Central memory CD8-positive, alpha-beta T cell (primary cell): Measurements from ENCODE around the gene NDUFS6.
"Not testable (repeated sequence)": the region's sequence is repeated elsewhere in the genome, so short reads cannot be mapped to it uniquely, and the experiment has no call there.

Experiments used
- ATAC-seq: fragments of 150-1000 bp; cut with Tn5 transposase; replicated peaks from 2 replicates; pipeline ENCODE4 v1.10.0; 2022; ENCODE audit warnings: mild to moderate bottlenecking, moderate FRiP score, moderate number of reproducible peaks; ENCODE audit not compliant: poor library complexity, severe bottlenecking; ENCODE audit errors: extremely low read depth
- DNase-seq, 2 donors: peaks; one replicate each; pipeline ENCODE4 v3.0.0; 2021; ENCODE audit warnings: low spot score in 2 of 2
- H3K27ac Mint-ChIP-seq: one replicate; pipeline ENCODE4 v1.8.0; 2022; ENCODE audit warnings: low read depth, mild to moderate bottlenecking, moderate library complexity, mixed read lengths
- H3K27me3 Mint-ChIP-seq: one replicate; pipeline ENCODE4 v1.8.0; 2022; ENCODE audit warnings: mixed read lengths
- H3K36me3 Mint-ChIP-seq: one replicate; pipeline ENCODE4 v1.8.0; 2022; ENCODE audit warnings: mild to moderate bottlenecking, moderate library complexity, mixed read lengths; ENCODE audit not compliant: insufficient read depth
- H3K4me1 Mint-ChIP-seq: one replicate; pipeline ENCODE4 v1.8.0; 2022; ENCODE audit warnings: mixed read lengths
- H3K4me3 Mint-ChIP-seq: one replicate; pipeline ENCODE4 v1.8.0; 2022; ENCODE audit warnings: mild to moderate bottlenecking, moderate library complexity, mixed read lengths
- H3K9me3 Mint-ChIP-seq: one replicate; pipeline ENCODE4 v1.8.0; 2022; ENCODE audit warnings: mixed read lengths

NDUFS6 gene

DNA sequence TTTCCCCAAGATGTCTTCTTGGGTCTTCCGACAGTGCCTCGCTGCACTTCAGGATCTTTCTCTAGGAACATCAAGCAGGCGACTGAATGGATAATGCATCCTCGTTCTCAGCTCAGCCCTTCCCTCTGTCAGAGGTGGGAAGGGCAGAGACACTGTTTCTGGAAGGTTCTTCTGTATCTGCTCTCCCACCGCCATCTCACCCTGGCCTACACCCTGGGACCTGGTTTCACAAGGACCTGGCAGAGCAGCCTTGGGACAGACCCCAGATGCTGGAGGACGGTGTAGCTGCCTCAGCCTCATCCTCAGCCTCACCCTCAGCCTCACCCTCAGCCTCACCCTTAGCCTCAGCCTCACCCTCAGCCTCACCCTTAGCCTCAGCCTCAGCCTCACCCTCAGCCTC, 20.1 kb upstream of the NDUFS6 start:
- DNase-seq, result no peak
- Mint-ChIP-seq H3K9me3 (no peaks in the 10 kb centered on the region), H3K4me1 (peaks cover 9% of the 10 kb centered on the region), H3K27ac (no peak overlapping the region), H3K36me3 (peaks cover 2% of the 10 kb centered on the region), H3K27me3 (peaks cover 23% of the 10 kb centered on the region), H3K4me3 (no peak overlapping the region)
- no peak for ATAC-seq

DNA sequence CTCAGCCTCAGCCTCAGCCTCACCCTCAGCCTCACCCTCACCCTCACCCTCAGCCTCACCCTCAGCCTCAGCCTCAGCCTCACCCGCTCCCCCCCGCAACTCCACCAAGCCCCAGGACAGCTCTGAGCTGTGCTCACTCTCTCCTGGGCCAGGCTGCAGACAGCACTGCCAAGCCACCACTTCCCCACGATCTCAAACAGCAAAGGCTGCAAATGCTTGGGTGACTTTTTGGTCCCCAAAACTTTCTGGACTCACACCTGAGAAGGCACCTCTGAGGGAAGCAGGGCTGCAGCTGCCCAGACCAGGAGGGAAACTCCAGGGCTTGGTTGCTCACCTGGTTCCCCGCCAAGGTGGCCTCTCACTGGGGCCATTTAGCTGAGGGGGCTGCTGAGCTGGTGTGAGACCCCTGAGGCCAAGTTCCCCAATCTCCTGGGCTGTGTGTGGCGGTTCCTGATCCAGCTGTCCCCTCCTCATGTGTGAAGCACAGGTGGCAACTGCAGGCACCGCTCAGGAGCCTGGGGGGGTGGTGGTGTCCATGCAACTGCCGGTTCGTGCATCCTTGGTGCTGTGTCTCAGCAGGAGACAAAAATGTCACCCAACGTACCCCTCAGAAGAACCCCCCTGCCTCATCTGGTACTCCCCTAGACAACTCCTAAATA, 19.4 kb upstream of the NDUFS6 start:
- H3K27me3 Mint-ChIP-seq, result peaks cover 23% of the 10 kb centered on the region
- DNase-seq (no peak), ATAC-seq (no peak)
- H3K4me1 Mint-ChIP-seq, result peaks cover 9% of the 10 kb centered on the region
- H3K36me3 Mint-ChIP-seq, result peaks cover 2% of the 10 kb centered on the region
- H3K4me3 Mint-ChIP-seq, result no peak overlapping the region
- H3K9me3 Mint-ChIP-seq, result no peaks in the 10 kb centered on the region
- no peak overlapping the region for H3K27ac Mint-ChIP-seq

DNA sequence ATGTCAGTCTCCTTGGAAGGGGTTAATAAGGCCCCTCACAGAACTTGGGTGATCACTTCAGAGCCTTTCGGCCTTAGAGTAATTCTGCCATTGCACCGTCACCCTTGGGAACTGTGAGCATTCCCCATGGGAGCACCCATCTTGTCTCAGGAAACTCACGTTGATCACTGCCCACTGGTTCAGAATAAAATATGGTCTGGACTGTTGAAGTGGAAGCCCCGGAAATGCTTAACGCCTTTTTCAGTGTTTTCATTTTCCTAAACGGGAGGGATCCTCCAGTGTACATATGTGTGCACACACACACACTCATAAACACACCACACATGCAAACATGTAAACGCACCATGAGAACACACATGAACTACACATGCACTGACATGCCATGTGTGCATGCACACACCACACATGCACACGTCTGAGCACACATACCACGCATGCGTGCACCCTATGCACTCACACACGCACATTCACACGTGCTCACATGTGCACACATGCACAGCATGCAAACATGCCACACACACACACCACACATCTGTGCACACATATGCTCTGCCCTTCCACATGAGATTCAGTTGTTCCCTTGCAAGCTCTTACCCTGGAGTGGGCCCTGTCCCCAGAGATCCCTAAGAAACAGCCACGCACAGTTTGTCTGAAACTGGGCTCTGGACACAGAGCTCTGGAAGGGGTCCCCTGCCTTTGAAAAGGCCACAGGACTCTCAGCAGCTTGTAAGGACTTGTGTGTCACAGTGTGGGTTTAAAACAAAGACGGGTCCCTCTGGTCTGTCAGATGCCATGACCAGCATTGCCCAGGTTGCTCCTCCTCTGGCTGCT, 18.6 kb upstream of the NDUFS6 start:
- peaks cover 17% of the 10 kb centered on the region for H3K27me3 Mint-ChIP-seq
- H3K36me3 Mint-ChIP-seq, result peaks cover 2% of the 10 kb centered on the region
- no peak for ATAC-seq
- no peaks in the 10 kb centered on the region for H3K9me3 Mint-ChIP-seq
- DNase-seq, result no peak
- no peak overlapping the region for H3K27ac Mint-ChIP-seq
- H3K4me3 Mint-ChIP-seq, result no peak overlapping the region
- H3K4me1 Mint-ChIP-seq, result peaks cover 9% of the 10 kb centered on the region

DNA sequence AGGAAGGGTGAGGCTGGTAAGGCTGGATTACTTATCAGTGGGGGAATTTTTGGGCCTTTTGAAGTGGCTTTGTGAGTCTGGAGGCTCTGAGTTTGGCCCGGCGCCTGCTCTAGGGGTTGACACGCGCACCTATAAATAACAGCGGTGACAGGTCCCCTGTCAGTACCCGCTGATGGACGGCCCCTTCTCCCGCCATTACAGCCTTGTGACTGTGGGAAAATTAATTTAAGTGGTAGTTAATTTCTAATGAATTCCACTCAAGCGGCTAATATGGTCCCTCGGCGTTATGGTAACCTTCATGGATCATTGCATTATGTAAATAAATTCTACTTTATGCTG, 18.0 kb upstream of the NDUFS6 start:
- Mint-ChIP-seq H3K4me3 (no peak overlapping the region), H3K9me3 (no peaks in the 10 kb centered on the region), H3K27me3 (peaks cover 13% of the 10 kb centered on the region), H3K36me3 (peaks cover 2% of the 10 kb centered on the region), H3K4me1 (peaks cover 9% of the 10 kb centered on the region), H3K27ac (no peak overlapping the region)
- DNase-seq (no peak), ATAC-seq (no peak)

DNA sequence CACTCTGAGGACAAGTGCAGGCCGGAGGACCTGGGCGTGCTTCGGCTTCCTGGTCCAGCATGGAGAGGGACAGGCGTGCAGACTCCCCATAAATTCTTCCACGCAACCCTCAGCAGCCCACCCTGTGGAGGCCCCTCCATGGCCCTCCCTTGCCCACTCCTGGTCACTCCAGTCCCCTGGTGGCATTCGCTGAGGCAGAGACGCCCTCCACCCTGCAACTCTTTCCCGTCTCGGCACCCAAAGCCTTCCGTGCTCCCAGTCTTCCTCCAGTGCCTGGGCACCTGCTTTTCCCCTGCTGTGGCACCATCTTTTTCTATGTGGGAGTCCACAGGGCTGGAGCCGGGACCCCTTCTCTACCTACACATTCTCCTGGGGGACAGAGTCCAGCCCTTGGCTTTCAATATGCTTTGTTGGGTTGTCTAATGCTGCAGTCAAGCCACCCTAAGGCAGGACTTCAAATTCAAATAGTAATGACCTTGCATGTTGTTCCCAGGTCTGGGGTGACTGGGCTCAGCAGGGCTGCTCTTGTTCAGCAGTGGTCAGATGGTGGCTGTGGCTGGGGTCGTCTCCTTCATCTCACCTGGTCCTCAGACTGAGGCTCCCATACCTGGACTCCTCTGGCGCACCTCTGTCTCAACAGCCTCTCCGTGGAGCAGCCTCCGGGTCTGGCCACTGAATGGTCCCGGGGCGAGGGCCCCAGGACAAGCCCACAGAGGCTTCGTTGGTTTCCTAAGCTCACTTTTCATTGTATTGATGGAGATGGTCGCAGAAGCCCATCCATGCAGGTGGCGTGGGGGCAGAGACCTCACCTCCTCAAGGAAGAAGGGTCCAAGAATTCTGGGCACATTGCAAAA, 16.8 kb upstream of the NDUFS6 start:
- no peak for DNase-seq
- no peak for ATAC-seq
- Mint-ChIP-seq H3K4me1 (peaks cover 9% of the 10 kb centered on the region), H3K9me3 (no peaks in the 10 kb centered on the region), H3K27me3 (peaks cover 13% of the 10 kb centered on the region), H3K4me3 (no peak overlapping the region), H3K27ac (peak overlapping the region; percentile 24), H3K36me3 (no peaks in the 10 kb centered on the region)

DNA sequence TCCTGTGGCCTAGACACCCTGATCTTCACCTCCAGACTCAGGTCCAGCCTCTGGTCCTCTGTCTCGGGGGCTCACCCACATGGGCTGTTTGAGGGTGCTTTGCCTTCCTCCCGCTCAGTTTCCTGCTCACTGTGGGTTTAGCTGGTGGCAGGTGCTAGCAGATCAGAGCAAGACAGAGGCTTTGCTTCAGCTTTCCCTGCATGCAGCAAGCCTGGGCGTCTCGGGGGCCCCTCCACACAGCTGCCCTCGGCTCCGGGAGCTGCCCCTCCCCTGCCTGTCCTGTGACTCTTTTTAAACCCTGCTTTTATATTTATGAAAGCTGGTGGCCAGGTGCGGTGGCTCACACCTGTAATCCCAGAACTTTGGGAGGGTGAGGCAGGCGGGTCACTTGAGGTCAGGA, 16.1 kb upstream of the NDUFS6 start:
- H3K4me3 Mint-ChIP-seq, result no peak overlapping the region
- H3K27me3 Mint-ChIP-seq, result peaks cover 13% of the 10 kb centered on the region
- no peak for ATAC-seq
- peaks cover 9% of the 10 kb centered on the region for H3K4me1 Mint-ChIP-seq
- DNase-seq, result no peak
- H3K36me3 Mint-ChIP-seq, result no peaks in the 10 kb centered on the region
- no peaks in the 10 kb centered on the region for H3K9me3 Mint-ChIP-seq
- no peak overlapping the region for H3K27ac Mint-ChIP-seq

DNA sequence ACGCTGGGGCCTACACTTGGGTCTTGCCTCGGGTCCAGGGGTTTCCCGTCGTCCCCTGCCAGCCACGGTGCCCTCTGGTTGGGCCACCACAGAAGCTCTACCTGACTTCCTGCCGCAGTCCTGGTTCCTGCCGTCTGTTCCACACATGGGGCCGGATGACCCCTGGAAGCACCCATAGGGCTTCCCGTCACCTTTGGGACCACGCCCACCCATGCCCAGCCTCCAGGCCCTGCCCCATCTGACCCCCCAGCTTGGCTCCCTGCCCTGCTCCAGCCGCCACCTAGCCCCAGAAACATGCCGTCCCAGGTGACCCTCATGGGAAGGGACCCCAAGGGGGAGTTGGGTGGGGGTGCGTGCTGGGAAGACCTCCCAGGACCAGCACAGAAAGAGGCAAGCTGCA, 15.2 kb upstream of the NDUFS6 start:
- H3K27ac Mint-ChIP-seq, result no peak overlapping the region
- H3K36me3 Mint-ChIP-seq, result no peaks in the 10 kb centered on the region
- H3K9me3 Mint-ChIP-seq, result no peaks in the 10 kb centered on the region
- DNase-seq (no peak), ATAC-seq (no peak)
- peaks cover 9% of the 10 kb centered on the region for H3K4me1 Mint-ChIP-seq
- H3K27me3 Mint-ChIP-seq, result peaks cover 13% of the 10 kb centered on the region
- H3K4me3 Mint-ChIP-seq, result no peak overlapping the region

DNA sequence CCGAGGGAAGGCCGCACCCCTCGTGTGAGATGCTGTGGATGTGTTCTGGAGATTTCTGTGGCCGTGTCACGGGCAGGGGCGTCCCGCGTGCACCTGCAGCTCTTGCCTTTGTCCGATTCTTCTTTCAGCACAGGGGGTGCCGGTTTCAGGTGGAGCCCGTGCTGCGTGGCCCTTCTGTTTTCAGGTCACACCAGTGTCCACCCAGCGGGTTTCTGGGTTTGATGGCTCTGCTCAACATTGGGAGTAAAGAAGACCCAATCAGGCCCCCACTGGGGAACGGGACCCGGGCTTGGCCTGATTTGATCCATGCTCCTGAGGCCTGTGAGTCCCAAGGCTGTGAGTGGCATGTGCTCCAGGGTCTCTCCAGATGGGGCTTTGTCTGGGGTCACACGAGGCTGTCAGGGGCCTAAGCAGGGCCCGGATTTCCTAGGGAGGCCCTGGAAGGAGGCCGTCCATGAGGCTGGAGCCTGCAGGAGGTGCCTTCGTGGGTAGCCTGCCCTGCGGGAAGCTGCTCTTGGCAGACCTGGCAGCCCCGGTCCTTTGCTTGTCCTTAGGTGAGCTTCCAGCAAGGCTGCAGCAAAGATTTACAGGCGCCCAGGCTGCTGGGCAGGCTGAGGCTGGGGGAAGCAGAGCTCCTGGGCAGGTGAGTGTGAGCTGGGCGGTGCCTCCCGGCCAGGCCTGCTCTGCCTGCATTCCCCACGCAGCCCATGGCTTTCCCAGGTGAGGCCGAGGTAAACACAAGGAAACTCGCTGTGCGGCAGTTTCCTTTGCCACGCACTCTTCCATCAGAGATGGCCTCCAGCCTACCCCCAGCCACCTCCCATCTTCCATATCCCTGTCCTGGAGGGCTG, 14.4 kb upstream of the NDUFS6 start:
- DNase-seq (no peak), ATAC-seq (no peak)
- no peaks in the 10 kb centered on the region for H3K36me3 Mint-ChIP-seq
- H3K4me3 Mint-ChIP-seq, result no peak overlapping the region
- H3K9me3 Mint-ChIP-seq, result no peaks in the 10 kb centered on the region
- no peak overlapping the region for H3K27ac Mint-ChIP-seq
- peaks cover 13% of the 10 kb centered on the region for H3K27me3 Mint-ChIP-seq
- peaks cover 10% of the 10 kb centered on the region for H3K4me1 Mint-ChIP-seq

DNA sequence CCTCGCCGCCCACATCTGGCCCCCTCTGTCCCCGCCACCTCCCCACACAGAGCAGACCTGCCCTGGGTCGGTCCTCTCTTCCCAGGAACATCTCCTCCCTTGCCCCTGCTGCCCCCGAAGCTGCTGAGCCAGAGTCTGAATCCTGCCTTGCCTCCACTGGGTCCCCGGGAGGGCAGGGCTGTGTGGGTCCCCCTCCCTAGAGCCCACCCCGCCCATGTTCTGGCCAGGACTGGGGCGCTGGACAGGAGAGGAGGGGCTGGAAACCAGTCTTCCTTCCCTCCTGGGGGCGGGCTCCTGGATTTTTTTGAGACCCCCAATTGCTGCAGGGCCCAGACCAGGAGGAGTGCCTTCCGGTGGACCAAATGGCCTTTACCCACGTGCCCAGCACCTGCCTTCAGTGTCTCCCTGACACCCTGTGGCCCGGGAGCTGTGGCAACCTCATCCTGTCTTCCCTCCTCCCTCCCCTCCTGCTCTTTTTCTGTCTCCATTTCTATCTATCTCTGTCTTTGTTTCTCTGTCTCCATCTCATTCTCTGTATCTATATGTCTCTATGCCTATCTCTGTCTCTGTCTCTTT, 13.6 kb upstream of the NDUFS6 start:
- DNase-seq (no peak), ATAC-seq (no peak)
- H3K9me3 Mint-ChIP-seq, result peaks cover under 1% of the 10 kb centered on the region
- peaks cover 13% of the 10 kb centered on the region for H3K27me3 Mint-ChIP-seq
- H3K4me3 Mint-ChIP-seq, result no peak overlapping the region
- peaks cover 17% of the 10 kb centered on the region for H3K4me1 Mint-ChIP-seq
- H3K27ac Mint-ChIP-seq, result no peak overlapping the region
- peaks cover 2% of the 10 kb centered on the region for H3K36me3 Mint-ChIP-seq

DNA sequence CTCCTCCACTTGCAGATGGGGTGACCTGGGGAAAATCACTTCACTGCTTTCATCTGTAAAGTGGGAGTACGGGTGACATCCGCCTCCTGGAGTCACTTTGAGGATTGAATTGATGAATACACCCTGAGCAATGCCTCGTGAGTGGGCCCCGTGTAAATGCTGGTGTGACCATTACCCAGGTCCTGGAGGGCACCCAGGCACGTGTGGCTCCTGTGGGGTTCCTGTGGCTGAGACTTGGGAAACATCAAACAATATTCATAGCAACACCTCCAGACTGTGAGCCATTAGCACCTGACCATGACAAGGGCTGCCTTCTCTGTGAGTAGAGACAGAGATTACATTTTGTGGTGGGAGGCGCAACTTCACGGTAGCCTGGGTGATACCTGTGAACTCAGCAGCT, 13.0 kb upstream of the NDUFS6 start:
- Mint-ChIP-seq H3K36me3 (peaks cover 7% of the 10 kb centered on the region), H3K4me1 (peaks cover 24% of the 10 kb centered on the region), H3K27me3 (peaks cover 13% of the 10 kb centered on the region), H3K9me3 (peaks cover 6% of the 10 kb centered on the region), H3K4me3 (no peak overlapping the region), H3K27ac (no peak overlapping the region)
- ATAC-seq, result no peak
- DNase-seq, result no peak

DNA sequence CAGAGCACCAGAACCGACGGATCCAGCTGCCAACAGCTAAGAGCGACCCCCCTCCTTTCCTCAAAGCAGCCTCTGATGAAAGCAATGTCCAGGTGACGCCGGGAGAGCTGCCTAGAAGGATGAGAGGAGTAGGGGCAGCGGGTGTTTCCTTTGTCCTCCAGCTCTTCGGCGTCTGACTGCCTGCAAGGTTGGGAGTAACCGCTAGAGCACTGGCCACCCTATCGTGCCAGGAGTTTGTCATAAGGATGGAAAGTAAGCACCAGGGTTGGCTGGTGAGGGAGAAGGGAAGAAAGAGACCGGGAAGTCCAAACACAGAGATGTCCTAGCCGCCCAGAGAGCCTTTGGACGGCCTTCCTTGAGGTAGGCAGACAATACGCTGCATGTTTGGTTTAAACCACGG, 12.4 kb upstream of the NDUFS6 start:
- peaks cover 13% of the 10 kb centered on the region for H3K27me3 Mint-ChIP-seq
- peaks cover 29% of the 10 kb centered on the region for H3K4me1 Mint-ChIP-seq
- H3K4me3 Mint-ChIP-seq, result no peak overlapping the region
- ATAC-seq (no peak), DNase-seq (no peak)
- peaks cover 7% of the 10 kb centered on the region for H3K36me3 Mint-ChIP-seq
- H3K27ac Mint-ChIP-seq, result no peak overlapping the region
- H3K9me3 Mint-ChIP-seq, result peaks cover 6% of the 10 kb centered on the region

DNA sequence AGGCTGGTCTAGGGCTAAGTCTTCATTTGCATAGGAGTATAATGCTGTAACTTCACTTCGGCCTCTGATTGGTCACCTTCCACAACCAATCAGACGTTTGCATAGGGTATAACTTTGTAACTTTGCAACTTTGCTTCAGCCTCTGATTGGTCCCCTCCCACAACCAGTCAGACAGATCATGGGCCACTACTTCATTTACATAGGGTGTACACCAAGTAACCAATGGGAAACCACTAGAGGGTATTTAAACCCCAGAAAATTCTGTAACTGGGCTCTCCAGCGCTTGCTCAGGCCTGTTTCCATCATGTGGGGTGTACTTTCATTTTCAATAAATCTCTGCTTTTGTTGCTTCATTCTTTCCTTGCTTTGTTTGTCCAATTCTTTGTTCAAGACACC, 11.8 kb upstream of the NDUFS6 start:
- Mint-ChIP-seq H3K4me1 (peaks cover 25% of the 10 kb centered on the region), H3K27ac (peak overlapping the region; percentile 64)
- not testable (repeated sequence) for H3K27me3 Mint-ChIP-seq, H3K4me3 Mint-ChIP-seq, ATAC-seq, H3K9me3 Mint-ChIP-seq, H3K36me3 Mint-ChIP-seq, DNase-seq
